ENCODE measurements around the gene CEP78. TPM values are rescaled to one million over a fixed set of nuclear protein-coding genes. Genes with fewer than 3 reads are reported as not detected.

Gene CEP78
- total RNA-seq, 1 donor from 2014 or later: 12.1 TPM

DNA sequence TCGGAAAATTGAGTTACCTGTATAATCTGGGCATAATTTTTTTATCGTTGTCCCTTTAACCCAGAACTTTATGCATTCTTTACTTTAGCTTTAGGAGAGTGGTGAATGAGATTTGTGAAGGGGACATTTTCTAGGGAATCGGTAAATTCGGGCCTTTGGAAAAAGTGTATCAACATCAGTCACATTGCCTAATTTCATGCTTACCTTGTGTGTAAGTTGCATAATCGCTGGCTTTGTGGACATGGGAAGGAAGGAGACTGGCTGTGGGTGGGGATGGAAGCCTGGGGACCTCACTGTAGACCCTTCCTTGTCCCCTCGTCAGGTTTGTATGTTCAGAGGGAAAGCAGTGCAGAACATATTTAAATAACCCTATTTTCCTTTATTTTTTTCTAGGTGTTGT, 64.3 kb downstream of the CEP78 start:
- DNase-seq (no peak), ATAC-seq (no peak)
- Histone ChIP-seq H3K4me1 (peaks cover 24% of the 10 kb centered on the region), H3K9me3 (no peaks in the 10 kb centered on the region), H3K4me3 (no peak overlapping the region), H3K27me3 (peaks cover 37% of the 10 kb centered on the region), H3K27ac (no peak overlapping the region), H3K36me3 (no peaks in the 10 kb centered on the region)
- TF ChIP-seq, protein P1, sequence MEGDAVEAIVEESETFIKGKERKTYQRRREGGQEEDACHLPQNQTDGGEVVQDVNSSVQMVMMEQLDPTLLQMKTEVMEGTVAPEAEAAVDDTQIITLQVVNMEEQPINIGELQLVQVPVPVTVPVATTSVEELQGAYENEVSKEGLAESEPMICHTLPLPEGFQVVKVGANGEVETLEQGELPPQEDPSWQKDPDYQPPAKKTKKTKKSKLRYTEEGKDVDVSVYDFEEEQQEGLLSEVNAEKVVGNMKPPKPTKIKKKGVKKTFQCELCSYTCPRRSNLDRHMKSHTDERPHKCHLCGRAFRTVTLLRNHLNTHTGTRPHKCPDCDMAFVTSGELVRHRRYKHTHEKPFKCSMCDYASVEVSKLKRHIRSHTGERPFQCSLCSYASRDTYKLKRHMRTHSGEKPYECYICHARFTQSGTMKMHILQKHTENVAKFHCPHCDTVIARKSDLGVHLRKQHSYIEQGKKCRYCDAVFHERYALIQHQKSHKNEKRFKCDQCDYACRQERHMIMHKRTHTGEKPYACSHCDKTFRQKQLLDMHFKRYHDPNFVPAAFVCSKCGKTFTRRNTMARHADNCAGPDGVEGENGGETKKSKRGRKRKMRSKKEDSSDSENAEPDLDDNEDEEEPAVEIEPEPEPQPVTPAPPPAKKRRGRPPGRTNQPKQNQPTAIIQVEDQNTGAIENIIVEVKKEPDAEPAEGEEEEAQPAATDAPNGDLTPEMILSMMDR (IDR thresholded peaks at IDR 0.05): no peak
- intact Hi-C loops (cut with DNase I): no loop called here

GRCh38 chr9:78301466-78301865, 65.6 kb downstream of the CEP78 start:
- DNase-seq: no peak
- no peaks in the 10 kb centered on the region for H3K9me3 ChIP-seq
- intact Hi-C loops (cut with DNase I): no loop called here
- H3K4me1 ChIP-seq: peaks cover 20% of the 10 kb centered on the region
- no peak overlapping the region for H3K27ac ChIP-seq
- TF ChIP-seq, protein P1 (IDR thresholded peaks at IDR 0.05): no peak
- no peaks in the 10 kb centered on the region for H3K36me3 ChIP-seq
- H3K4me3 ChIP-seq: no peak overlapping the region
- no peak for ATAC-seq
- peaks cover 37% of the 10 kb centered on the region for H3K27me3 ChIP-seq

DNA sequence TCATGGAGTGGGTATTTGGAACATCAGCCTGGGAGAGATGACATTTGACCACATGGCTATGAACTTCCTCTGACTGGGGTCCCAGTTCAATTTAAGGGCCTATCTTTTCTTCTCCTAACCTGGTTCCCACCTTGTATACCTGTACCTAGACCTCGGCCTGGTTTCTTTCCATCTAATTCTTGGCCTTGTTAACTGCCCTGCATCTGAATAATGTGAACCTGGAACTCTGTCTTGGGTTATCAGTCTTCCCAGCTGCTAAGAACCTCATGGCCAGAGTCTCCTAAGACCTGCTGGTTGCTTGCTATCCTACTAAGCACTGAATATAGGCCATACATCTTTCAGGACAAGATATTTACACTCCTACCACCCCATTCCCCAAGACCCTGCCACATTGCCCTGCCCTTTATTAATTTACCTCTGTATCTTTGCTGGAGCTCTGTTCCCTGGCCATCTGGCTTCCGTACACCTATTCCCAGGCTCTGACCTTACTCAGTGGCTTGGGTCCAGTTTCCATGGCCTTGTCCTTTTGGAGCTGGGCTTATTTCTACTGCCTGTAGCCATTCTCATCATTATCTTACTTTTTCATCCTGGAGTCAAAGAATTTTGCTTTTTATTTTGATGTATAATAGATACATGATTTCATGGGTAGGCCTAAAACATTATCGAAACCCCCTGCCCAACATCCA, 67.6 kb downstream of the CEP78 start:
- Histone ChIP-seq H3K36me3 (no peaks in the 10 kb centered on the region), H3K4me1 (no peaks in the 10 kb centered on the region), H3K4me3 (no peak overlapping the region), H3K9me3 (no peaks in the 10 kb centered on the region), H3K27me3 (peaks cover 33% of the 10 kb centered on the region), H3K27ac (no peak overlapping the region)
- DNase-seq (no peak), ATAC-seq (no peak)
- intact Hi-C loops (cut with DNase I): no loop called here
- TF ChIP-seq, protein P1 (IDR thresholded peaks at IDR 0.05): no peak

GRCh38 chr9:78304357-78304756, 68.5 kb downstream of the CEP78 start:
- no peak for DNase-seq
- Histone ChIP-seq H3K9me3 (no peaks in the 10 kb centered on the region), H3K36me3 (no peaks in the 10 kb centered on the region), H3K27ac (no peak overlapping the region), H3K4me1 (no peaks in the 10 kb centered on the region), H3K4me3 (no peak overlapping the region), H3K27me3 (peaks cover 26% of the 10 kb centered on the region)
- intact Hi-C loops (cut with DNase I): no loop called here
- peak; percentile 39 for ATAC-seq
- TF ChIP-seq, protein P1 (IDR thresholded peaks at IDR 0.05): no peak

GRCh38 chr9:78306222-78307076, 70.6 kb downstream of the CEP78 start:
- ATAC-seq (no peak), DNase-seq (no peak)
- no peaks in the 10 kb centered on the region for H3K9me3 ChIP-seq
- TF ChIP-seq, protein P1 (IDR thresholded peaks at IDR 0.05): no peak
- H3K4me3 ChIP-seq: no peak overlapping the region
- H3K4me1 ChIP-seq: no peaks in the 10 kb centered on the region
- intact Hi-C loops (cut with DNase I): no loop called here
- H3K27ac ChIP-seq: no peak overlapping the region
- H3K27me3 ChIP-seq: peaks cover 11% of the 10 kb centered on the region
- H3K36me3 ChIP-seq: no peaks in the 10 kb centered on the region

All from upper lobe of right lung (tissue), 1 donor.